Astrocyte (in vitro differentiated cells and primary cell): ENCODE results near the gene ZFAND5.

Experiments
- EZH2 ChIP-seq: IDR thresholded peaks from 2 replicates; pipeline ENCODE4 v1.6.1; 2012; ENCODE audit warnings: mild to moderate bottlenecking, low read length, inconsistent platforms; ENCODE audit not compliant: insufficient read depth
- TF ChIP-seq, protein P1 (sequence below): IDR thresholded peaks from 2 replicates; pipeline ENCODE4 v1.5.1; 2011; ENCODE audit warnings: low read depth, mild to moderate bottlenecking, inconsistent platforms, low read length, moderate library complexity; ENCODE audit not compliant: insufficient read depth

DNA sequence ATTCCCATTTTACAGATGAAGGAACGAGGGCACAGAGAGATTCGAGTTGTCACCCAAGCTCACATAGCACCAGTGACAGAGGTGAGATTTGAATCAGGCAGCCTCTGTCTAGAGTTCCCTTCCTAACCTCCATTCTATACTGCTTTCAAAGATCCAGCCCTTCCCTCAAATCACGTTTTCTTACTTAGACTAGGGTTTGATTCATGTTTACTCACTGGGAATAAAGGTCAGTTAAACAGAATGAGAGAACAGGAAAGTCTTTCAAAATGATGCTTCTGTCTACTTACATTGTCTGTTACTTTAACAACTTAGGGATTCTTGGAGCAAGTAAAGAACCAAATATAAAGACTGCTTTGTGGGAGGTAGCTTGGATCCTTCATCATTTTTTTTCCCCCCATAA is 40.0 kb downstream of the ZFAND5 start:
- TF ChIP-seq, protein P1, sequence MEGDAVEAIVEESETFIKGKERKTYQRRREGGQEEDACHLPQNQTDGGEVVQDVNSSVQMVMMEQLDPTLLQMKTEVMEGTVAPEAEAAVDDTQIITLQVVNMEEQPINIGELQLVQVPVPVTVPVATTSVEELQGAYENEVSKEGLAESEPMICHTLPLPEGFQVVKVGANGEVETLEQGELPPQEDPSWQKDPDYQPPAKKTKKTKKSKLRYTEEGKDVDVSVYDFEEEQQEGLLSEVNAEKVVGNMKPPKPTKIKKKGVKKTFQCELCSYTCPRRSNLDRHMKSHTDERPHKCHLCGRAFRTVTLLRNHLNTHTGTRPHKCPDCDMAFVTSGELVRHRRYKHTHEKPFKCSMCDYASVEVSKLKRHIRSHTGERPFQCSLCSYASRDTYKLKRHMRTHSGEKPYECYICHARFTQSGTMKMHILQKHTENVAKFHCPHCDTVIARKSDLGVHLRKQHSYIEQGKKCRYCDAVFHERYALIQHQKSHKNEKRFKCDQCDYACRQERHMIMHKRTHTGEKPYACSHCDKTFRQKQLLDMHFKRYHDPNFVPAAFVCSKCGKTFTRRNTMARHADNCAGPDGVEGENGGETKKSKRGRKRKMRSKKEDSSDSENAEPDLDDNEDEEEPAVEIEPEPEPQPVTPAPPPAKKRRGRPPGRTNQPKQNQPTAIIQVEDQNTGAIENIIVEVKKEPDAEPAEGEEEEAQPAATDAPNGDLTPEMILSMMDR: no peak
- no peak for TF ChIP-seq EZH2
